H4 (cell line): ENCODE results near the gene DMRT1. TPM values are rescaled to one million over a fixed set of nuclear protein-coding genes. Genes with fewer than 3 reads are reported as not detected.
"Not testable (repeated sequence)": the region's sequence is repeated elsewhere in the genome, so short reads cannot be mapped to it uniquely, and the experiment has no call there.

Experiments
- DNase-seq: peaks from one replicate; pipeline ENCODE4 v3.0.0-alpha.2; 2015; ENCODE audit warnings: low spot score
- total RNA-seq: library from RNA; depleted of rRNA; stranded (reverse); fragments of >200 nt; shearing (Covaris generic); gene quantifications from 2 replicates; pipeline ENCODE4 v1.2.3, GENCODE V29; 2014; rRNA removed

Gene DMRT1
- total RNA-seq, 1 experiment from 2014 or later = not detected

GRCh38 chr9:995781-996180 lies 154.3 kb downstream of the DMRT1 start:
- DNase-seq = peak; percentile 88

- DNase-seq = not testable (repeated sequence)
These were observed 157.0 kb downstream of the DMRT1 start for GRCh38 chr9:998299-999110.

GRCh38 chr9:1001838-1002237 lies 160.3 kb downstream of the DMRT1 start:
- peak; percentile 17 for DNase-seq

- no peak for DNase-seq
These were observed 161.2 kb downstream of the DMRT1 start for GRCh38 chr9:1002678-1003077.

GRCh38 chr9:1005043-1005667 lies 163.7 kb downstream of the DMRT1 start:
- DNase-seq = peak; percentile 82

- no peak for DNase-seq
These were observed 165.8 kb downstream of the DMRT1 start for GRCh38 chr9:1007312-1007711.

- no peak for DNase-seq
These were observed 166.7 kb downstream of the DMRT1 start for GRCh38 chr9:1008216-1008615.

GRCh38 chr9:1009101-1009707 lies 167.7 kb downstream of the DMRT1 start:
- DNase-seq = peak; percentile 72

- no peak for DNase-seq
These were observed 171.5 kb downstream of the DMRT1 start for GRCh38 chr9:1013021-1013420.

- DNase-seq = no peak
These were observed 172.7 kb downstream of the DMRT1 start for GRCh38 chr9:1014225-1014624.

GRCh38 chr9:1014640-1015039 lies 173.1 kb downstream of the DMRT1 start:
- DNase-seq = no peak

- DNase-seq = no peak
These were observed 176.6 kb downstream of the DMRT1 start for GRCh38 chr9:1018121-1018520.

Other genes with a start within 250 kb of the DMRT1 start
- not detected in 2 replicates for gene DMRT3, start 135.0 kb downstream of the DMRT1 start, total RNA-seq
- gene DMRT2, start 208.7 kb downstream of the DMRT1 start, total RNA-seq = 0.08 and 0.77 TPM in 2 replicates